HL-60 (cell line): ENCODE measurements around the gene KARS1.

Experiments
- DNase-seq, 2 experiments: peaks; one replicate each; pipeline ENCODE4 v3.0.0-alpha.2; 2010 to 2020; ENCODE audit warnings: low read depth in 1 of 2, low spot score in 1 of 2
- H3K27ac ChIP-seq: fragments of 250-450 bp; sonication (Bioruptor Pico); replicated peaks from 2 replicates; pipeline ENCODE4 v1.5.1; 2020; ENCODE audit warnings: mild to moderate bottlenecking, moderate library complexity
- H3K27me3 ChIP-seq: fragments of 250-450 bp; sonication (Bioruptor Pico); 2 replicates; pipeline ENCODE4 v1.5.1; 2021; ENCODE audit warnings: mild to moderate bottlenecking, moderate library complexity; ENCODE audit not compliant: insufficient read depth, poor library complexity, severe bottlenecking
- H3K4me3 ChIP-seq: replicated peaks from 2 replicates; pipeline ENCODE4 v1.5.1; 2011; ENCODE audit warnings: mild to moderate bottlenecking, control low read depth, low read length; ENCODE audit not compliant: insufficient read depth
- CTCF ChIP-seq: IDR thresholded peaks from one replicate; pipeline ENCODE4 v1.5.1; 2011; ENCODE audit warnings: low read length, control low read depth, inconsistent platforms; ENCODE audit not compliant: insufficient read depth
- GABPA ChIP-seq: IDR thresholded peaks from 2 replicates; pipeline ENCODE4 v1.6.1; 2012; ENCODE audit warnings: low read depth
- POLR2AphosphoS5 ChIP-seq: IDR thresholded peaks from 2 replicates; pipeline ENCODE4 v1.6.1; 2012; ENCODE audit warnings: low read depth
- REST ChIP-seq: IDR thresholded peaks from 2 replicates; pipeline ENCODE4 v1.6.1; 2012; ENCODE audit warnings: low read depth; ENCODE audit not compliant: insufficient replicate concordance
- SPI1 ChIP-seq: IDR thresholded peaks from 2 replicates; pipeline ENCODE4 v1.6.1; 2012; ENCODE audit warnings: low read depth, mild to moderate bottlenecking, borderline replicate concordance

Gene KARS1

GRCh38 chr16:75658175-75658574 is 10.7 kb upstream of the KARS1 start:
- H3K4me3 ChIP-seq, result no peak overlapping the region
- no peak overlapping the region for H3K27ac ChIP-seq

GRCh38 chr16:75653922-75654321 is 6.5 kb upstream of the KARS1 start:
- Histone ChIP-seq H3K27me3 (no peaks in the 10 kb centered on the region), H3K27ac (no peak overlapping the region), H3K4me3 (no peak overlapping the region)
- TF ChIP-seq GABPA (no peak), POLR2AphosphoS5 (no peak), REST (no peak), SPI1 (no peak), CTCF (no peak)
- no peak for DNase-seq

More at GRCh38 chr16:75658175-75658574, 10.7 kb upstream of the KARS1 start:
- DNase-seq, result no peak
- no peaks in the 10 kb centered on the region for H3K27me3 ChIP-seq
- TF ChIP-seq REST, result no peak
- TF ChIP-seq CTCF, result no peak
- no peak for TF ChIP-seq GABPA
- no peak for TF ChIP-seq POLR2AphosphoS5
- TF ChIP-seq SPI1, result no peak

- H3K27me3 ChIP-seq, result no peaks in the 10 kb centered on the region
- peak overlapping the region; percentile 92 for H3K27ac ChIP-seq
- peak; percentile 35 to 78 for DNase-seq
- peak overlapping the region; percentile 99 for H3K4me3 ChIP-seq
- no peak for TF ChIP-seq SPI1
- no peak for TF ChIP-seq POLR2AphosphoS5
- no peak for TF ChIP-seq GABPA
- peak; percentile 19 for TF ChIP-seq REST
- TF ChIP-seq CTCF, result no peak
These were observed 1.0 kb upstream of the KARS1 start for GRCh38 chr16:75648265-75649076.
